ENCODE results near the gene WDR76.
A peak's percentile ranks its signal among the peaks of the same experiment; 100 is the strongest.

Gene WDR76

DNA sequence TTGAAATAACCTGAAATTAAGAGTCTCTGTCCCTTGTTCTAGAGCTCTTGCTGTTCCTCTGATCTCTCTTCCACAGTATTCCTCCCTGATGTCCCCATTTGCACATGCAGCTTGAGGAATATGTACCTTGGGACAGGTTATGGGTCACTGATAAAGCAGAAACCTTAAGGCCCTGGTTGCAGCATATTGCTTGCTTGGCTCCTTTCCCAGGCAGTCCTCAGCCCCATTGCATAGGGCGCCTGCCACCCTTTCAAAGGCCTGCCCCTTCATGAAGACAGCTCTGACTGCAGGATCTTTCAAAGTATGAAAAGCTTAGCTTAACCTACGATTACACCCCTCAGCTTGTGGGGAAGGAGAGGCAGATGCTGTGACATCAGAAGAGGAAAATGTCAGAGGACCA is 51.6 kb downstream of the WDR76 start:
- DNase-seq (ENCODE audit: low spot score): no peak

DNA sequence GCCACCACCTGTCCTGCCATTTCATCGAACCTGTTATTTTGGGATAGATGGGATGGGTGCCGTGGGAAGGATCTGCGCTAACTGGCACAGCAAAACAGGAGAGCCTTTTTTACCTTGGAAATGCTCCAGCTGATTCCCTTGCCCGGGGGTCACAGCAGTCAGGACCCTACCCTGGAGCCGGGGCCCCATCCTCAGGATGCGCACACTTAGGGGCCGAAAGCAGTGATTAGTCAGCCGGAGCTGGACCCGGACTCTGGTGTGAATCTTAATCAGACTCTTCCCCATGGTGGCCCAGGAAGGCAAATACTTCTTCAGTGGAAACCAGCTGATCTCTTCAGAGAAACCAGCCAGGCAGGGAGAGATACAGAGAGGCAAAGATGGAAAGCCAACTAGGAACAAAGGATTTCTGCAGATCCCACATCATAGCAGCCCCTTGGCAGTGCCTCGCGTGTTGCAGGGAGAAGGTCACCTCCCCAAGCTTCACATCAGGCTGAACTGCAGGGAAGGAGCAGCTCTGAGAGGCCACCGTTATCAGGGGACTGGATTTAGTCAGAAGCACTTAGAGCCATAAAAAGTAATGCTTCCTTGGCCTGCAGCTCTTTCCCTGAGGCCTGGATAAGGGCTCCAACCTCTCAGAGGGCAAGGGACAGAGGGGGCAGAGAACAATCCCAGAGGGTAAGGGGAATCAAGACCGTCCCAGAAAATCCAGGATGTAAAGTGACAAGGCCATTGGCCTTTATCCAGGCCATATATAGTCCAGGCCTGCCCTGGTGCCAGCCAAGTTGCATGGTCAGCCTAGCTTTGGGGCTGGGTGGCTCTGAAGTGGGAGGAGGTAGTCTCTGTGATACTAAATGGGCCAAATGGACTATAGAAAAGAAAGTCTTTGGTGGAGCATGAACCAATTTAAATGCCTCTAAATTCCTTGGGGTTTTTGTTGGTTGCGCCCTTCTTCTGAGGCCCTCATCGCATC is 52.9 kb downstream of the WDR76 start:
- DNase-seq (ENCODE audit: low spot score): no peak

DNA sequence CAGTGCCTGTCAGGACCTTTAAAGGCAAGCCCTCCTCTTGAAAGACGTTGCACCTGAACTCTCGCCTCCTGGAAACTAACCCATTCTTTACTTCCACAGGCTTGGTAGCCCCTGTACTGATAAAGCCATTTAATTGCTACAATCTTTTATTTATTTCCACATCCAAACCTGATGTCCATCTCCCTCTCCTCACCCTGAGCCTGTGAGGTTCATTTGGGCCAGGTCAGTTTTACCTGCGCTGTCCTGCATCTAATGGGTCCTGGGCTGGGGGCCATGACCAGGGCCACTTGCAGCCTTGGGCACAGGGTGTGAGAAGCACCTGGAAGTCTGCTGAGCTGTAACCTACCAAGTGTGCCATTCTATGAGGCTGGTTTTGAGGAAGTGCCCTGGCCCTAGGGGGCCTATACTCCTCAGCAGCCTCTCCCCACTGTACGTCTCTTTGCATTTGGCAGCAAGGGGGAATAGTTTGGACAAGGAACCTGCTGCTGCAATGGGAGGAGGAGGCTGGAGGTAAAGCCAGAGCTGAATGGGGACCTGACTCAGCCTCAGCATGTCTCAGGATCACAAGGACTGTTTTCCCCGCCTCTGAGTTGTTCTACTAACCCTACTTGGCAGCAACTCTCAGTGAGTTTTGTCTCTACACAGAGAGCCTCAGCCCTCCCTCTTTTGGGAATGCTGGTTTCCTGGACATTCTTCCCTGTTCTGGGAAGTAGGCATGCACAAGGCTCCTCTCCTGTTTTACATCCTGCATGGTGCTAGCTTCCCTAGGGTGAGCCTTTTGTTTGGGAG is 53.8 kb downstream of the WDR76 start:
- DNase-seq (ENCODE audit: low spot score): no peak

DNA sequence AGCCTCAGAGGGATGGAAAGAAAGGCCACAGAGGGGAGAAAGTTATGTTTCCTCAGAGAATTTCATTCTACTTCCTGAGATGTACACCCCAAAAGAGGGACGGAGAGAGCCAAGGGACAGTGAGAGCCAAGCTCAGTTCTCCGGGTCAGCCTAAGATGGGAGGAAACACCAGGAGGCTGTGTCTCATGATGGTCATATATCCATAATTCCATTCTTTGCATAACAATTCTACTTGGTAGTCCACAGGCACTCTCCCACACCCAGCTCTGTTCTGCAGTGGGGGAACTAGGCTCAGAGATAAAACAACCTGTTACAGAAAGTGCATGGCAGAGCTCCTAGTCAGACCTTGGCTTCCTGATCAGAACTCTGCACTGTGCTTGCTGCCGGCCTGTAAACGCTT is 54.4 kb downstream of the WDR76 start:
- DNase-seq (ENCODE audit: low spot score): no peak

DNA sequence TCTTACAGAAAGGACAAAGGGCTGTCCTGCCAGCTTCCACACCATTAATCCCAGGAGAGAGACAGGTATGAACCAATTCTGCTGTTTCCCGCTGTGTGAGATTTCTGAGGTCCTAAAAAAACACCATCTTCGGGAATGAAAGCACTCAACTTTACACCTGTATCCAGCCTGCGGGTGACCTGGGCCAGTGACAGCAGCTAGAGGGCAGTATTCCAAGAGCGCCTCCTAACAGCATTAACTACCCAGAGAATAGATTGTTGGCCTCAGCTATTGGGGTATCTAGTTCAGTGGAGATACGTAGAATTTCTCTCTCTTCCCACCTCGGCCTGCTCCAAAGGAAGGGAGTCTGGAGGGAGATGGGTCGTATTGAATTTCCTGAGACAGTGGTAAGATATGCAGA is 55.1 kb downstream of the WDR76 start:
- no peak for DNase-seq (ENCODE audit: low spot score)

DNA sequence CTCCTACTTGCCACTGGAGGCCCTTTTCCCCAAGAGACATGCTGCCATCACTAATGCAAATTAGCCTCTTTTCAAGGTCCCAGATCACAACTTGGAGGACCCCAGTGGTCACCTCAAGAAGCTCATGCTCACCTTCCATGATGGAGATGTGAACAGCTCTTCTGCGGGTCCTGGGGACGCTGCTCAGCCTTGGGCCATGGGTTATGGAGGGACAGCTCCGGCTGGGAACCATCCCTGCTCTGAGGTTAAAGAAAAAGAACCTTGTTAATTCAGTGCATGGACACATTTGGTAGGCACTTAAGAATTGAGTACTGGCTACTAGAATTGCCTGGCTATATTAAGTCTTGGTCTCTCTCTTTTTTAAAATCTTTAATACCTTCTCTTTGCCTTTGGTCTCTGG is 56.8 kb downstream of the WDR76 start:
- no peak for DNase-seq (ENCODE audit: low spot score)

DNA sequence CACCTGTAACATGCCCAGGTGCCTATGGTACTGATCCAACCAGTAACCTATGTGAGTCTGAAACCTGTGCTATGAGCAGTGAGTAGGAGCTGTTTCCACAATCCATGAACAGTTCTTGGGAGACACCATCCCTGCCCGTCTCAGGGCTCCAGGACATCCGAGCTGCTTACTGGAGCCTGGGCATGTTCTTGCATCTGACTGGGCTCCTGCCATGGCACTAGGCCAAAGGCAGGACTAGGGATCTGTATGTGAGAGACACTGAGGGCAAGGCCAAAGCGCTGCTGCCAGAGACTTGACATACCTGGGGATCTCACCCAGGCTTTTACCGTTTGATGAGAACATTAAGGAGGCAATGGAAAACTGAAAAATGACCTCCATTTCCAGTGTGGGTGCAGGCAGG is 59.8 kb downstream of the WDR76 start:
- DNase-seq (ENCODE audit: low spot score): no peak

DNA sequence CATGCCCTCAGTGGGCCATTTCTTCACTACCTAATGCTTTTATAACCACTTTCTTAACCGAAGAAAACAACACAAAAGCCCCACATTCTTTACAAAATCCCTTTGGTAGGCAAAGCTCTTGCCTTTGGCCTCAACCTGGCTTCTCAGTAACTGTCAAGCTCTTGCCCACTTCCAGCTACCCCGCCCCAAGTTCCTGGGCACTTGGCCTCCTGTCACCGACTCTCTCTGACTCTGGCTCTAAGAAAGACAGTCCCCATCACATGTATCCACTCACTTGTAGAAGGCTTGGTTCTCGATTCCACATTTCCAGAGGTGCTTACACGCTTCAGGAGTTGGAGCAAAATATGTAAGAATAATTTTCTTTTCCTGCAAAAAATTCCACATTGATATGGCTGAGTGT is 61.1 kb downstream of the WDR76 start:
- DNase-seq (ENCODE audit: low spot score): no peak

DNA sequence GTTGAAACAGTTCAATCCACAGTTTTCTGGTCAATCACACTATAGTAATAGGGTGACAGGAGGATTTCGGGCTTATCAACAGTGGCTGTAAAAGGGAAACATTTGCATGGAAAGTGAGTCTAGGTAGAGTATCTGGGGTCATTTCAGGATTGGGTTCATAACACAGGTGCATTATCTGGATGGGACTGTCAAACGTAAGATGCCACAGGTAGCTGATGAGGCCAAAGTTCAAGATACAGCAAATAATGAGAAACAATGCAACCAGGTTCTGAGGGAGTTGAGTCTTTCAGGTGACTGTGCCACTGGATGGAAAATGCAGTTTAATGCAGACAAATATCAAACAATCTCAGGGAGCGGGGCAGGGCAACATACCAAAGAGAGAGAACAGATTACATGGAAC is 62.2 kb downstream of the WDR76 start:
- DNase-seq (ENCODE audit: low spot score): no peak

DNA sequence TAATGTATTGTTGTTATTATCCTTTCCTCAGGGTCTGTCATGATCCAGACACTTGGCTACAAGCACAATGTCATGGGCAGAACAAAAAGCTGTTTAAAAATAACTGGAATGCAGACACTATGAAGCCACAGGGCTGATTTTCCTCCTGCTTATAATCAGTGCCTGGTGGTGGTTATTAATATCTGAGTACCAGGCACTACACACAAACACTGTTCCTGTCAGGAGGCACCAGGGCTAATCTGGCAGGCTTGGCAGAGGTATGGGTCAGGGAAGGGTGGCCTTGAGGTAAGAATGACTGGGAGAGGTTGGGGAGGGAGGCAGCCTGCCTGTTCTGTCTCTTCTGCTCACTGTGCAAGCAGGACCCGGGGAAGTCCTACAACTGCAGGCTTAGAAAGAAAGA is 67.2 kb downstream of the WDR76 start:
- DNase-seq (ENCODE audit: low spot score): no peak

DNA sequence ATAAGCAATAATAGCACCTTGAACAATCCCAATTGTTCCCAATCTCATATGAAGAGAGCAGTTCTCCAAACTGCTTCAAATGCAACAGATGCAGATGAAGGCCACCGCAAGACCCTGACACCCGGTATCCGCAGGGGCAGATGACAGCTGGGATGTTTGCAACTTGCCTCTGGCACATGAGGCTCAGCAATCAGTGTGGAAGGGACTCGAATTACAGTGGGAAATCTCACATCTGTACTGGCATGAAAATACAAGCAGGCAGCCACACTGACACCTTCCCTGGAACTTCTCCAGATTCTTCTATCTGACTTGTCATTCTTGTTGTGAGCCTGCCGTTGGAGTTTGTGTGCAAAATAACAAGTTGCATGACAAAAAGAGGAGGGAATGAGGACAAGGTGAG is 68.8 kb downstream of the WDR76 start:
- DNase-seq (ENCODE audit: low spot score): no peak

DNA sequence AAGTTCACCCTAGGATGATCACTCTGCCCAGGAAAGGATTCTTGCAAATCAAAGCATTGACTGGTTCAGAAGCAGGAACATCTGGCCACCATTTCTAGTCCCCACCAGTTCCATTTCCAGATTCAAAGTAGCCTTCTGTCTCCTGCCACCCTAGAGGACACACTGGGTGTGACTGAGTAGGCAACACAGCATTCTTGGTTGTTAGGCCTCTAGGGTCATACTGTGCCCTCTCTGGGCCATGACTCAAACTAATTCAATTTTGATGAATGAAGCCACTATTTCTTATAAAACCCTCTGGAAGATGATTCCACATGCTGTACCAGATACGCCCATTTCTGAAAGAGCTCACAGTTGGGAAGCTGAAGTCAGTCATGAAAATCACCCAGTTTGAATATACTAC is 69.7 kb downstream of the WDR76 start:
- DNase-seq (ENCODE audit: low spot score): no peak

DNA sequence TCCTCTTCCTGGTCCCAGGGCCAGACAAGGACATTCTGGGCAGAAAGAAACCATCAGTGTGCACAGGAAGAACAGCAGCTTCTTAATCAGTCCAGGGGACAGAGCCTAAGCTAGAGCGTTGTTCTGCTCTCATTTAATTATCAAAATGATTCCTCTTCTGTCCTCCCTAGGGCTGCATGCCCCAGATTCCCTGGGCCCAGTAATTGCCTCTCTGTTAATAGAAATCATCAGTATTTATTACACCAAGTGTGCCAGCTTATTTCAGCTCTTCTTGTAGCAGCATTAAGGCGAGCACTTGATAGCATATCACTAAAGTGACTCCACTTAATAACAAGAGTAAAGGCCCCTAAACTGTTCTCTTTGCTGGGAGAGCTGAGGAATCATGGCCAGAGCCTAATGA is 72.1 kb downstream of the WDR76 start:
- no peak for DNase-seq (ENCODE audit: low spot score)

DNA sequence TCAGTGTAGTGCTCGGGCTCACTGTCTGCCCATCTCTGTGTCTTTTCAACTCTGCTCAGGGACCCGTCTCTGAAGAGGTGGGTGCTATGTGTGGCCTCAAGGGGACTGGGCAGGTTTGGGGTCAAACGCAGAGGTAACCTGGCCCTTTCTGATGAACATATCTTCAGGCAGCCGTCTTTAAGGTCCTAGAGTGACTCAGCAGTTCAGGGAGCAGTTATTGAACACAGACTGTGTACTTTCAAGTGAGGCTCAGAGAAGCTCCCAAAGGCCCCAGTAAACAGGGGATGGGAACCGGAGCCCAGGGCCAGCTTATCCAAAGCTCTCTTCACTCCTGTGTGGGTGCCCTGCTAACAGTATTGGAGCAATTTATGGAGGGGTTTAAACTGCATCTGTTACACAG is 73.1 kb downstream of the WDR76 start:
- DNase-seq (ENCODE audit: low spot score): no peak

DNA sequence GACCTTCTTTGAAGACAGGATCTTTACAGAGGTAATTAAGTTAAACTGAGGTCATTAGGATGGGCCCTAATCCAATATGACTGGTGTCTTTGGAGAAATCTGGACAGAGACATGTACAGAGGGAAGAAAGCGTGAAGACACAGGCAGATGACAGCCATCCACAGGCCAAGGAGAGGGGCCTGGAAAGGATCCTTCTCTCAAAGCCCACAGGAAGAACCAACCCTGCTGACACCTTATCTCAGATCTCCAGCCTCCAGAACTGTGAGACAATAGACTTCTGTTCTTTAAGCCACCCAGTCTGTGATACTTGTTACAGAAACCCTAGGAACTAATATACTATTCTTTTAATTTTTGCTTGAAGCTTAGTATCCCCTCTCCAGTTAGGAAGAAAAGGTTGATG is 74.2 kb downstream of the WDR76 start:
- DNase-seq (ENCODE audit: low spot score): no peak

DNA sequence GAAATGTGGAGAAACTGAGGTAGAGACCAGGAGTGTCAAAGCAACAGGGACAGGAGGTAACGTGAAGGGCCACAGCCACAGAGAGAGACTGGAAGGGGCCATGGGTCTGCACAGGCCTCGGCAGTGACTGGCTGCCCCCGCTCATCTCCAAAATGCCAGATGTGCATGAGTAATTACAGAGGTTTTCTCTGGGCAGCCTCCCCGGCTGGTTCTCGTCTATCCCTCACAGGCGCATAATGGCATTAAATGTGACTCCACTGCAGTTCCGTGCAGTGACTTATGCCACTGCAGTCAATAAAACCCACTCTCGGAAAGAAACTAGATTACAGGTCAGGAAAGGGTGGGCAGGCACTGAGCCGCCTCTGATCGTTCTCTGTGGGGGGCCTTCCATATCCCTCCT is 74.7 kb downstream of the WDR76 start:
- no peak for DNase-seq (ENCODE audit: low spot score)

DNA sequence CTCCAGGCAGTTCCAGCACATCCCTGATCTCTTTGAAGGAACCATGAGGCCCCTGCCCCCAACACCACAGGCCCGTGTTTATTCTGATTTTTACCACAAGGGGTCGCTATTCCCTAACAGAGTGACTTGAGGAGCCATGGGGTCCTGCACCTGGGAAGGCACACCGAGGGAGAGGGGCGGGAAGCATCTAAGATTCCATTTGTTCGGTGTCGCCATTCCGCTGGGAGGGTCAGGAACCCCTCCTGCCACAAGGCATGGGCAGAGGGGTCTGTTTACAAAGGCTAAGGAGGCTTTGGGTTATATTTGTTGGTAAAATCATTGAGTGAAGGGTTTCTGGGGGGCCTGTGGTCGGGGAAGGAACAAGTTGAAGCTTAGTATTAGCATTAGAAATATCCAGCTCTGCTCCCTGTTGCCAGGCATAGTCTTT is 77.1 kb downstream of the WDR76 start:
- DNase-seq (ENCODE audit: low spot score): peak; percentile 65

DNA sequence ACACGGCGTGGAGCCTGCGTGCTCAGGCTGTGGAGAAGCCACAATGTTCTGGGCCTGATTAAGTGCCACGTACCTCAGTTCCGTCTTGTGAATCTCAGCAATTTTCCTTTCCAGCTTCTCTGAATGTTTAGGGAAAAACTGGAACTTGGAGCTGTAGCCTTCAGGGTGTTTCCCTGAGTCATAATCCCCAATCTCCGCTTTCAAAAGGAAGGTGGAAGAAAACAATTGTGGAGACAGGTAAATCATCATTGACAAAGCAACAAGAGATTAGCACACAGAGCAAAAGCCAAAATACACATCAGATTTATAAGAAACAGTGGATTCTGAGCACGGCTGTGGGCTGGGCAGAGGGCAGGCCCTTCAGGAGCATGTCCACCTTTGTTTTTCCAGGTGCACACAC is 79.0 kb downstream of the WDR76 start:
- no peak for DNase-seq (ENCODE audit: low spot score)

DNA sequence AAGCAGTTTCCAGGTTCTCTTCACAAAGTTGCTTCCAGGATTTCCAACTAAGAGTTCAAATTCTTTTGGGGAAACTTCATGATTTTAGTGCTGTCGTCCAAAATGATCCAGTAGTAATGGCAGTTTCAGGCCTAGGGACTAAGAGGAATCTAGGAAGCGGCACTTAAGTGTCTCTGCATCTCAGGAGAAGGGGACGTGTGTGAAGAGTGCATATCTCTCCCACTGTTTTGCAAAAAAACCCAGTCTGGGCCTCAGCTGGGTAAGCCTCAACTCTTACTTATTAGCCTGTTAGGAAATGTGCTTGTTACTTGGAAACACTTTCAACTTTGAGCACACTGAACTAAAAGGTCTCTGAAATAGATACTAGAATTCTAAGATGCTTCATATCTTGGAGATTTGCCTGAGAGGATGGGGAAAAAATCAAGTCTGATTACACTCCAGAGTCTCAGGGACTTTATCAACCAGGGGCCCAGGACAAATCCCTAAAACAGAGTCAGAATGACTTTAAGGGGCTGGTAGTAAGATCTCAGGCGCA is 81.8 kb downstream of the WDR76 start:
- no peak for DNase-seq (ENCODE audit: low spot score)

DNA sequence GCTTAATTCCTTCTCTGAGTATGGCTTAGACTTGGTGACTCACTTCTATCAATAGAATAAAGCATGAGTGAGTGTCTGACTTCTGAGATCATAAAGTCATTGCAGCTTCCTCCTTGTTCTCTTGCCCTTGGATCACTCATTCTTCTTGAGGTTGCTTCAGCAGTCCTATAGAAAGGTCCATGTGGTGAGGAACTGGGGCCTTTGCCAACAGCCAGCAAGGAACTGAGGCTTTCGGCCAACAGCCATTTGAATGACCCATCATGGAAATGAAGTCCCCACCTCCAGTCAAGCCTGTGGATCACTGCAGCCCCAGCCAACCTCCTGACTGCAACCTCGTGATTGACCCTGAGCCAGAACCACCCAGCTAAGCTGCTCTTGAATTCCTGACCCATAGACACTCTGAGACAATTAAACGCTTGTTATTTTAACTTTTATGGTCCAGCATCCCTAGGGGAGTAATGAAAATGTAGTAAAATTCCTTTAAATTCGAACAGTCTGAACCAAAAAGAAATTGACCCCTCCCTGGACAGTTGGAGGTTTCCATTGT is 84.5 kb downstream of the WDR76 start:
- DNase-seq (ENCODE audit: low spot score): peak; percentile 81

DNA sequence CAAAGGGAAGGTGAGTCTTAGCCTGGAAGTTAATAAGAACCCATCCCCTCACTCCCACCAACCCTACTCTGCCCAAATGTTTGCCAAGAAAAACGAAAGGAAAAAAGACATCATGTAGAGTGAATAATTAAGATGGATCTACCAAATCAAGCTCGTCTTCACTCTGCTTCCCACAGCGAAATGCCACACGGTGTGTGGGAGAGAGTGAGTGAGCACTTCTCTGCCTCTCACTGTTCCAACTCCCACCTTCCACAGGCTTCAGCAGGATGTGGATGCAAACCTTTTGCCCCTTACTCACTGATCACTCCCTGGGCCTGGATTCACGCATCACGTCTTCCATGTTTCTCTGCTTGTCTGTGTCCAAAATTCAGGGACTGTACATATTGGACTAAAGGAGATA is 85.4 kb downstream of the WDR76 start:
- DNase-seq (ENCODE audit: low spot score): no peak

DNA sequence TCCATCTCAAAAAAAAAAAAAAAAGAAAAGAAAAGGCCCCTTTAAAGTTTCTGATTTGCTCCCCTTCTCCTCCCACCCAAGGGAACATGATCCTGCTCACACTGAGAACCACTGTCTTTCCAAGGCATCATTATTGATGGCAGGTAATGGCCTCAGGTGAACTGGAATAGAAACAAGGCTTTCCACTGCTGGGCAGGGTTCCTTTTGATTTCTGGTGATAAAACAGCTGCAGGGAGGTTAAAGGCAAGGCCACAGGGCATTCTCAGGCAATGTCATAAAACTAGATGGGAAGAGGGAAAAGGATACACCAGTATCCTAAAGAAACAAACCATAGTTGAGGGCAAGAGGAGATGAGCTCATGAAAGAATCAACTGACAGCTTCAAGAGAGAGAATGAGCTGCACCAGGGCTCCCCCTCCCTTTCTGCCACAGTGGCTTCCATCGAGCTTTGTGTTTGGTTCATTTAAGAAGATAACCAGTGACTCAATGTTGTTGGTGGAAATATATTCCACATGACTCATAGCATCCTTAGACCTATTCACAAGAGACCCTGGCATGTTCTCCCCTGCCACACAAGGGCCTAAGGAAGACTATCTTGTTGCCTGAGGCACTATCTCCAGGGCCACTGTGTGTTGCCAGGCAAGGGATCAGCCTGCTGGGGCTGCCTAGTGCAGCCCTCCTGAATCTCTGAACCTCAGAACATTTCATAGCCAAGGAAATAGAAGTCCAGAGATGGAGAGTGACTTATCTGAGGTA is 86.4 kb downstream of the WDR76 start:
- DNase-seq (ENCODE audit: low spot score): peak; percentile 84
